Measurements from ENCODE around the gene P2RY14.

The P2RY14 gene

GRCh38 chr3:151210676-151211381, 67.5 kb downstream of the P2RY14 start:
- DNase-seq = no peak

- no peak for DNase-seq
These were observed 68.7 kb downstream of the P2RY14 start for GRCh38 chr3:151209654-151210053.

DNA sequence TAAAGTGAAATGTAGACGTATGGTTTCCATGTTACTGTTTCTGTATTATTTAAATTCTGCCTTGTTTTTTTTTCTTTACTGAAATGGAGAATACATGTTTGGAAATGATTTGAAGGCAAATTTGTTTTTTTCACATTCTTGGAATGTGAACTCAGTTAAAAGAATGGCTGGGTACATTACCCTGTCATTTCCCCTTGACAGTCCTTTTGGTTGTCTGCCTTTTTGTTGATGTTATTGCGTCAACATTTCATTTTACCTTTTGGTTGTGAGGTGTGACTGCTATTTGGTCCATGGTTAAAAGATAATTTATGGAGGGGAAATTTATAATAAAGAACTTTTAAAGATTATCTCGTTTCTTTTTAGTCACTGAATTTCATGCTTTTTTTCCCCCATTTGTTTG, 72.1 kb downstream of the P2RY14 start:
- no peak for DNase-seq

DNA sequence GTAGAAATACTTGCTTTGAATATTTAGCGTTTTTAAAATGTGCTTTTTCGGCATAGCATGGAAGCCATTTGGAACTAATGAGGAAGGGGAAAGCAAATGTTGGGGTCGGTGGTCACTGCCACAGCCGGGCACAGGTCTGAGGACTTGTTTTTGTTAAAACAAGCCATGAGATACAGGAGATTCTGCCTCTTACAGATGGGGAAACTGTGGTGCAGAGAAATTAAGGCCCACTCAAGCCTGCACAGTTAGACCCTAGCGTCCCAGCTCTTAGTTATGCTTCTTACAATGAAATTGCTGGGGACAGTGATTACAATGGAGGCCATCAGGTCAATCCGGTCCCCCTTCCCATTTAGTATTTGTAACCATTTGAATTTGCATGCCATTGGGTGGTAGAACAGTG, 72.9 kb downstream of the P2RY14 start:
- no peak for DNase-seq

- peak in 1 of 2 experiments; percentile 27 for DNase-seq
These were observed 73.6 kb downstream of the P2RY14 start for GRCh38 chr3:151204530-151205402.

DNA sequence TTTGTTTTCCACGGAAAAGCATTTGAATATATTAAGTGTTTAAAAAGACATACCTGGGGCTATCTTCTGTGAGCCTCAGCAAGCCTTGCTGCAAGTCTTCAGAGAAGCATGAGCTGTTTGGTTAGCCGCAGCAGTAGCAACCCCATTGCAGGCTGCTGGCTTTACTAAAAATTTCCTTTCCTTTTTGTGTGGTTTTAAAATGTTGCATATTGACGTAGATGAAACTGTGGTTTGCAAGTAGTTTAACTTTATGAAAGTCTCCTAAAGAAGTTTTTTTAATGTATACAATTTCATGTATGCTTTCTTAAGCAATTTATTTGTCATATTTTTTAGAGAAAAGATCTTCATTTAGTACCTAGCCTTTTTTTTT, 75.3 kb downstream of the P2RY14 start, which contains the start of gene GPR171:
Gene GPR171, minus strand, starts transcription at position 166 of the 370 bp plus-strand sequence. CDS start 3,830 bp downstream, outside the sequence.
- peak; percentile 45 to 74 for DNase-seq

- no peak for DNase-seq
These were observed 77.2 kb downstream of the P2RY14 start for GRCh38 chr3:151201051-151201730.

GRCh38 chr3:151200586-151200985, 77.8 kb downstream of the P2RY14 start:
- DNase-seq = no peak

GRCh38 chr3:151199554-151200438, 78.5 kb downstream of the P2RY14 start:
- no peak for DNase-seq

DNA sequence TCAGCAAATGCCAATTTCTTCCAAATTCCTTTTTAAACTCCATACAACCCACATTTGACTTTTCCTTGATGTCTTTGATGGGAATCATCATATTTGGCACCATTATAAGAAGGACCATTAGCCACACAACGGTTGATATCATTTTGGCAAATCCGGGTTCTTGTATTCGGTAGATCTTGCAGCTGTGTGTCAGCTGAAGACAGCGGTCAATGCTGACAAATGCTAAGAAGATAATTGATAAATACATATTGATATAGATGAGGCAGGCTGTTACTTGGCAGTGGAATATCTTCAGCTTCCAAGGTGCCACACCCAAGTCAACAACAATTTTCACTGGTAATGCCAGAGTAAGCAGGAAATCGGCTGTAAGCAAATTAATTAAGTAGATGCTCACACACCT, 79.5 kb downstream of the P2RY14 start:
- no peak for DNase-seq

- DNase-seq = no peak
These were observed 80.2 kb downstream of the P2RY14 start for GRCh38 chr3:151197981-151198767.

DNA sequence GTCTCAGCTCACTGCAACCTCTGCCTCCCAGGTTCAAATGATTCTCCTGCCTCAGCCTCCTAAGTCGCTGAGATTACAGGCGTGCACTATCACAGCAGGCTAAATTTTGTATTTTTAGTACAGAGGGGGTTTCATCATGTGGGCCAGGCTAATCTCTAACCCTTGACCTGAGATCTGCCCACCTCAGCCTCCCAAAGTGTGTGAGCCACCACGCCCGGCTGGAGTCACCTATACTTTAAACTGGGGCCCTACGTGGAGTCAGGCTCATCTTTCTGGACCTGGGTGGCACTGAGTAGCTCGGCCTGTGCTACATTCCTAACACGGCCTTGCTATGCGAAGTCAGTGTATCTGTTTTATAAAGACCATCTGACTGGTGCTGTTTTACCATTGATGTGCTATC, 81.1 kb downstream of the P2RY14 start:
- DNase-seq = no peak

DNA sequence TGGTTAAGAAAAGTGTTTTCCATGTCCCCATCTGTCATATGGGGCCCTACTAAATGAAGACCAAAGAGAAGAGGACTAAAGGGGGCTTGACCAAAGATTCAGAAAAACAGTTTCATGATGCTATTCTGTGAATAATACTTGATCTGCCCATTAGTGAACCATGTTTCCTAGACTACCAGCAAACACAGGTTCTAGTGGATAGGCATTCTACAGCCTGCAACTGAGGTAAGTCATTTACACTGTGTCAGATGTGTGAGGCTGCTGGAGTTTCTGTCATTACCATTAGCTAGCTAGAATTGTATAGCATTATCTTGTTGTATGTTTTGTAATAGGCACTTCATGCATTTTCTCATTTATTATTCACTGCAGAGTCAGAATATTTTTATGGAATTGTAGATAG, 81.9 kb downstream of the P2RY14 start:
- no peak for DNase-seq

DNA sequence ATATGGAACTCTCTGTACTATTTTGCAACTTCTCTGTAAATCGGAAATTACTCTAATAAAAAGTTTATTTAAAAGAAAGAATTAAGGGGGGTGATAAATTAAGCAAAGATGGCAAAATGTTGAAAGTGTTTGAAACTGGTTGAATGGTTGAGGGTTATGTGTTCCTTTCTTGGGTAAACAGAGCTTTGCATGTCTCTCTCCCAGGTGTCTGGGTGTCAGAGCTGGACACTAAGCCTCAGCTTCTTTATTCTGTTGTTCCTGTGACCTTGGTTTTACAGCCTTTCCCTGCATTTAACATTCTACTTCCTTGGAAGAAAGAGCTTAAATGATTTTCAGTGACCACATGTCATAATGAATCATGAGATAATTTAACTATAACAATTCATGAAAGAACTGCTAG, 82.5 kb downstream of the P2RY14 start:
- DNase-seq = no peak

DNA sequence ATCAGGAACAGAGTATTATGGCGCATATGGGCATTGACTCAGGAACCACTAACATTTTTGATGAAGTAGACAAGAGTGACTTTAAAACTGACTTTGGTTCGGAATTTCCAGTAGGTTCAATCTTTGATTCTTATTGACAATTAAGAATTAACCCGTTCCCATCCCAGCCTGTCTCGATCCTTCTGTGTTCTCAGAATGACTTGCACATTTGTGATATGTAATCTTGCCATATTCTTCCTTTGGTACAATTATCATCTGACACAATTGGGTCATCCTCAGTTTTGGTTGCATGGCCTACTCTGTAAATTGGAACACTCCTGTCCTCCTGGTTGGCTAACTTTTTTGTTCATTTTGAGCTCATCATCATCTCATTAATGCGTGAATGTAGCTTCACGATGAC, 85.8 kb downstream of the P2RY14 start:
- no peak for DNase-seq

GRCh38 chr3:151191095-151191494, 87.2 kb downstream of the P2RY14 start:
- no peak for DNase-seq

DNA sequence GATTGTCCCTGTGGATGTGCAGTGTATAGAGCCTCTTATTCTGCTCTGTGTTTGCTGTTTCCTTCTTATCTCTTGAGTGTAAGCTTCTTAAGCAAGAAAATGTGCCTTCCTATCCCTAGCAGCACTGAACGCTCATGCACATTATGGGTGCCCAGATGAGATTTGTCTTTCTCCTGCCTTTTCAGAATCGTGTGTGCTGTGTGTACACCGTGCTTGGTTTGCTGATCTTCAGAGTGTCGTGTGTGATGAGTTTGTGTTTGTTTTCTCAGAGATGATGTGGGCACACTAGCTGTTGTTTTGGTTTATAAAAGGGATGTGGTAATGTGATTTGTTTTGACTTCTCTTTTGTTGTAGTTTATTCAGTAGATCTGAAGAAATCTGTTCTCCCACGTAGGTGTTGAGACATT, 95.1 kb downstream of the P2RY14 start:
- DNase-seq = no peak

- DNase-seq = no peak
These were observed 95.8 kb downstream of the P2RY14 start for GRCh38 chr3:151182349-151183079.

- no peak for DNase-seq
These were observed 100.0 kb downstream of the P2RY14 start for GRCh38 chr3:151178208-151178845.

DNA sequence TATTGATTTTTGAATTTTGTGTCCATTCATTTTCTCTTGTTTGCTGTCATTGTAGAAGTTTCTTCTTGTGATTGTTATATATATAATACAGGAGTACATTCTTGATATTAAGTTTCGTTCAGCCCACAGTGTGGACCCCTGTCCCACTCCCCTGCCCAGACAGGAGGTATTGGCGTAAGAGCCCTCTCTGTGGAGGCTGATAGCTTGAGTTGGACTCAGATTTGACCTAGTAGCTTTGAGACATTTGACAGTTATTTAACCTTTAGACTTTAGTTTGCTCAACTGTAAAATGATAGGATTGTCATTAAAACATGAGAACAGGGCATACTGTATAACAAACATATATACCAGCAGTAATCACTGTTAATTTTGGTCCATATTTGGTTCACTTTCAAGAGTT, 102.4 kb downstream of the P2RY14 start:
- DNase-seq = no peak

Measured in stimulated activated CD4-positive, alpha-beta T cell treated with anti-CD3 and anti-CD28 coated beads, Interleukin-4, amount 100 ng/mL, for 4 hours (primary cell).